Endometrium (tissue), 2 donors: ENCODE data around the gene SELENOM.
"Not testable (repeated sequence)": the region's sequence is repeated elsewhere in the genome, so short reads cannot be mapped to it uniquely, and the experiment has no call there.

ENCODE experiments used
- FAIRE-seq: peaks from 2 replicates; lab custom pipeline; 2012; peaks lifted over from hg19 to GRCh38; lab: Jason Lieb, UNC
- donor health status: control.
- donor health status: control.

Gene SELENOM

GRCh38 chr22:31130873-31131272 lies 23.5 kb upstream of the SELENOM start:
- FAIRE-seq = no peak

DNA sequence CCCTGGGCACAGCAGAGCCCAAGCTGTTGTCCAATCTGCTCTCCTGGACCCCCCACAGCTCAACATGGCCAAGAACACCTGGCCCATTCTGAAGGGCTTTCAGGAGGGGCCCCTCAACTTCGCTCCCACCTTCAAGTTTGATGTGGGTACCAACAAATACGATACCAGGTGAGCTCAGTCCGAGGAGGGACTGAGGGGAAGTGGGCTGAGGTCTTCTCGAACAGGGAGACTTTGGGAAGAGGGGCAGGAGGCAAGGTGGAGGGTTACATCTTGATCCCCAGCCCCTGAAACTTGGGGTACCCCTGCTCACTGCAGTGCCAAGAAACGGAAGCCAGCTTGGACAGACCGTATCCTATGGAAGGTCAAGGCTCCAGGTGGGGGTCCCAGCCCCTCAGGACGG lies 20.8 kb upstream of the SELENOM start:
- FAIRE-seq = no peak

DNA sequence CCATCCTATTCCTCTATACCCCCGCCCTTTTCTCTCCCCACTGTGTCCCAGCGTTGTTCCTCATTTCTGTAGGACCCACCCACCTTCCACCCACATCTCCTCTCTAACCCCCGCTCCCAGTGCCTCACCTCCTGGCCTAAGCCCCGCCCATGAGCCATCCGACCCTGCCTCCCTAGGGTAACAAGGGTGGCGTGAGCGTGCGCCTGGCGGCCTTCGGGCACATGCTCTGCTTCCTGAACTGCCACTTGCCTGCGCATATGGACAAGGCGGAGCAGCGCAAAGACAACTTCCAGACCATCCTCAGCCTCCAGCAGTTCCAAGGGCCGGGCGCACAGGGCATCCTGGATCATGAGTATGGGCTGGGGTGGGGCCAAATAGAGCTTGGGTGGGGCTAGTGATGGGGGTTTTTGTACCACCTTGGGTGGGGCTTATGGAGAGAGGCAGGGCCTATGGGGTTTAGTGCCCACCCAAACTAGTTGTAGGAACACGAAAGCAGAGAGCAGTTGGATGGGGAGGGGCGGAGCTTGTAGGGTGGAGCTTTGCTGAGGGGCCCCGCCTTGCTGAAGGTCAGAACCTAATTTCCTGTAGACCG lies 19.9 kb upstream of the SELENOM start:
- no peak for FAIRE-seq

DNA sequence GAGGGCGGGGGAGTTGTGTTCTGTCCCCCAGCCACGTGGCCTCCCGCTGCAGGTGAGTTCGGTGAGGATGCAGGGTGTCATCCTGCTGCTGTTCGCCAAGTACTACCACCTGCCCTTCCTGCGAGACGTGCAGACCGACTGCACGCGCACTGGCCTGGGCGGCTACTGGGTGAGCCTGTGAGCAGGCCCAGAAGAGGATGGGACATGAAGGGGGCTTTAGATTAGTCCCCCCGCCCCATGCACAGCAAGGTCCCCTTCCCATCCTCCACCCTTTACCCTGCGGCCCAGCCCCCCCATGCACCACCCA lies 19.5 kb upstream of the SELENOM start:
- FAIRE-seq = no peak

GRCh38 chr22:31126128-31126868 lies 18.9 kb upstream of the SELENOM start:
- no peak for FAIRE-seq

DNA sequence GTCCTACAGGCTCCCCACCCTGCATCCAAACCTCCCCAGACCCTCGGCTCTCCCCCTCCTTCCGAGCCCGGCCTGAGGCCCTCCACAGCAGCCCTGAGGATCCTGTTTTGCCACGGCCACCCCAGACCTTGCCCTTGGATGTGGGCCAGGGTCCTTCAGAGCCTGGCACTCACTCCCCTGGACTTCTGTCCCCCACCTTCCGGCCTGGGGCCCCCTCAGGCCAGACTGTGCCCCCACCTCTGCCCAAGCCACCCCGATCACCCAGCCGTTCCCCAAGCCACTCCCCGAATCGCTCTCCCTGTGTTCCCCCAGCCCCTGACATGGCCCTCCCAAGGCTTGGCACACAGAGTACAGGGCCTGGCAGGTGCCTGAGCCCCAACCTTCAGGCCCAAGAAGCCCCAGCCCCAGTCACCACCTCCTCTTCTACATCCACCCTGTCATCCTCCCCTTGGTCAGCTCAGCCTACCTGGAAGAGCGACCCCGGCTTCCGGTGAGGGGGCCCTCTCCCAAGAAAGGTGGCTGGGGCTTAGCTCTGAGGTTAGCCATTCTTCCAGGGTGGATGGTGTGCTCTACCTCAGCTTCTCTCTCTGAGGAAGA lies 18.3 kb upstream of the SELENOM start:
- FAIRE-seq = no peak

GRCh38 chr22:31124811-31125465 lies 17.6 kb upstream of the SELENOM start:
- FAIRE-seq = no peak

- no peak for FAIRE-seq
These were observed 16.9 kb upstream of the SELENOM start for GRCh38 chr22:31124290-31124689.

DNA sequence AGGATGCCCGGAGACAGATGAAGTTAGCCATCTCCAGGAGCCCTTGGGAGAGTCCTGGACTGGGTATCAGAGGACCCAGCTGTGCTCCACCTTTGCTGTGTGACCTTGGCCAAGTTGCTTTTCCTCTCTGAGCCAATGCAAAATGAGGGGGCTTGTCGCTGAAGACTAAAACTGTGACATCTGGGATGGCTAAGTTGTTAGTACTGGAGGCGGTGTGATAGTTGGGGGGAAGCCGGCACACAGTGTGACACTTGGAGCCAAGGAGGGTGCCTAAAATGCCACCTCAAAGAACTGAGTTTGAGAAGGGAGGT lies 15.9 kb upstream of the SELENOM start:
- no peak for FAIRE-seq

- no peak for FAIRE-seq
These were observed 15.3 kb upstream of the SELENOM start, which contains the start of gene INPP5J for GRCh38 chr22:31122532-31123291. INPP5J (plus strand) TSS chr22:31122966; CDS start chr22:31123015, 49 bp downstream.

DNA sequence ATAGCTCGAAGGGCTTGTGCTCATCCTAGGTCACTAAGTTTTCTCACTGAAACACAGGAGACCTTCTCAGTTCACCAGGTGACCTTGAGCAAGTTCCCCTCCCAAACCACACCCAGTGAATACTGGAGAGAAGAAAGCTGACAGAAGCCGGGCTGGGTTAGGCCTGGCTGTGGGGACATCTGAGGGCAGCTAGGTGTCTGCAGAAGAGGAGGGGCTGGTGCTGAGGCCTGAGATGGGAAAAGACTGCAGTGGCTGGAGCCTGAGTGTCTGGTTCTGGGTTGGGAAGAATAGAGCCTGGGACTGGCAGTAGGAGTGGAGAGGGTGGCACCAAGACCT lies 14.8 kb upstream of the SELENOM start:
- no peak for FAIRE-seq

DNA sequence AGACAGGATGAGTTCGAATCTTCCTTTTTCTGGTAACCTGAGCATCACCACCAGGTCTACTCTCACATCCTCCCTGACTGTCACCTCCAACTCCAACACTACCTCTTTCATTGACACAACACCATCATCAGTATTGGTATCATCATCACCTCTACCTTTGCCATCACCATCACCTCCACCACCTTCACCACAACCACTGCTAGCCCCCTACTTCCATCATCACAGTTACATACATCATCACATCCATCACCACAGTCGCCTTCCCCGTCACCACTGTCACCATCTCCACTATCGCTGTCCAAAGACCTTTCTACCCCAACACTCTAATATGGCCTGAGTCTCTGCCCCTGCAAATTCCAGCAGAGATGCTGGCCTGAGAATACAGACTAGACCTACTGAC lies 14.0 kb upstream of the SELENOM start:
- no peak for FAIRE-seq

GRCh38 chr22:31120642-31121041 lies 13.3 kb upstream of the SELENOM start:
- no peak for FAIRE-seq

DNA sequence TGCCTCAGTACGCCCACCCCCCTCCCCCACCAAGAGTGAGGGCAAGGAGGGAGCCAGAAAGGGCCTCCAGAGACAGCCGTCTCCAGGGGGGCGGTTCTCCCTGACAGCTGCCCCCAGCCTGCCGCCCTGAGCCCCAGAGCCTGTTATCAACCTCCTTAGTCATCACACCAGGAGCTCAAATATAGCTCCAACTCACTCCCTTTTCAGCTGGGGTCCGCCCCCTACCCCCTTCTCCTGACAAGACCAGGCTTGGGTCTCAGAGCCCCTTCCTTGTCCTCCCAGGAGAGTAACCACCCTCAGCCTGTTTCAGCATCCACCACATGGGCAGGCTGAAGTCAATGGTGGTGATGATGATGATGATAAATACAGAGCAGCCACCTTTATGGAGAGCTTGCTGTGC lies 12.9 kb upstream of the SELENOM start:
- FAIRE-seq = no peak

DNA sequence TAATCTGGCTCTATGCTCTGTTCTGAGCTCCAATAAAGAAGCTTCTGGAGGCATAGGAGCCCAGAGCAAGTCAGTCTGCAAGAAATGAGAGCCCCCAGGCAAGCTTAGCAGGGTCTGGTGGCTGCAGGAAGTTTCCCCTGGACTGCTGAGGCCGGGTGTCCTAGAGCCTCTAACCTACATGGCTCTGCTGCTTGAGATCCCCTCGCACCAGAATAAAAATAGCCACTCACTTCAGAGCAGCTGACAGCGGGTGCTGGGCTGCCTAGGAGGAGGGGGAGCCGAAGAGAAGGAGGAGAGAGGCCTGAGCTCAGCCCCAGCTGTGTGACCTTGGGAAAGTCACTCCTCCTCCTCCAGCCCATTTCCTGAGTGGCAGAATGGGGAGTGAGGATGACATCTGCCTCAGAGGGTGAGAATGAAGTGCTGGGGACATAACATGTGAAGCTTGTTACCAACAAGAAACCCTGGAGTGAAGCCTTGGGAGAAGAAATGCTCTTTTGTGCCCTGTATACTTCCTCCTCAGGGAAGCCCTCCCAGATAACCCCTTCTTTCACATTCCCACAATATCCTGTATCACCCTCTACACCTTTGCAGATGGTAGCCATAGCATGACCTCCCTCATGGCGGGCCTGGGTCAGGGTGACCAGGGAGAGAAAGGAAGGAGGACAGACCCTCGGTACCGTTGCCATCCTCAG lies 11.8 kb upstream of the SELENOM start:
- no peak for FAIRE-seq

GRCh38 chr22:31118046-31118820 lies 10.9 kb upstream of the SELENOM start:
- no peak for FAIRE-seq

GRCh38 chr22:31112547-31113091 lies 5.3 kb upstream of the SELENOM start:
- not testable (repeated sequence) for FAIRE-seq

GRCh38 chr22:31107894-31108218 lies 488 bp upstream of the SELENOM start:
- no peak for FAIRE-seq

DNA sequence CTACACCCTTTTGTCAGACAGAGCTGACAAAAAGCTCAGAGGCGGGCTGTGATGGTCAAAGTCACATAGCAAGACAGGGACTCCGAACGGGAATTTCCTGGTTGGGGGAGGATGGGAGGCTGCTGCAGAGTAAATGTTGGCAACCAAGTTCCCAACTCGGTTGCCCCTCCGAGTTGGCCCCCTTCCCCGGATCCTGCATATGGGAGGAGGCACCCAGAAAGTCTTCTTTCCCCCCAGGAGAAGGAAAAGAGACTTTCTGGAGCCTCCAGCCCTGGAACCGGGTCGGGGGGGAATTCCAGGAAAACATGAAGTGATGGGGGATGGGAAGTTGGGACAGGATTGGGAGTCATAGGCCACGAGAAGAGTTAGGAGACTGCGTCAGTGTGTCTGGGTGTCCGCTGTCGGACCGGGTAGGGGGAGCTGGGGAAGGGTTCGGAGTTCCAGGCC lies 614 bp downstream of the SELENOM start:
- FAIRE-seq = no peak

- no peak for FAIRE-seq
These were observed 1.3 kb downstream of the SELENOM start for GRCh38 chr22:31106001-31106571.
